HepG2 (cell line): ENCODE data around the gene ALG14. TPM values are rescaled to one million over a fixed set of nuclear protein-coding genes. Genes with fewer than 3 reads are reported as not detected.

Source experiments
- CBX5 ChIP-seq: sonication (generic); formaldehyde crosslinking; IDR thresholded peaks from 2 replicates; pipeline ENCODE4 v1.4.0; 2020; ENCODE audit warnings: missing genetic modification reagents, borderline replicate concordance
- CCDC6 ChIP-seq: sonication (generic); formaldehyde crosslinking; IDR thresholded peaks from 2 replicates; pipeline ENCODE4 v1.8.1; 2022; ENCODE audit warnings: mild to moderate bottlenecking, missing genetic modification reagents, moderate library complexity
- MAF1 ChIP-seq: sonication (generic); formaldehyde crosslinking; IDR thresholded peaks from 2 replicates; pipeline ENCODE4 v1.5.0; 2020; ENCODE audit warnings: missing genetic modification reagents, borderline replicate concordance
- MED1 ChIP-seq: sonication (generic); formaldehyde crosslinking; IDR thresholded peaks from 2 replicates; pipeline ENCODE4 v1.4.0; 2020; ENCODE audit warnings: missing genetic modification reagents
- MEIS1 ChIP-seq: sonication (generic); formaldehyde crosslinking; IDR thresholded peaks from 2 replicates; pipeline ENCODE4 v1.9.0; 2021; ENCODE audit warnings: mild to moderate bottlenecking, missing genetic modification reagents, moderate library complexity, borderline replicate concordance
- NAIF1 ChIP-seq: sonication (generic); formaldehyde crosslinking; IDR thresholded peaks from 2 replicates; pipeline ENCODE4 v1.5.0; 2020; ENCODE audit warnings: mild to moderate bottlenecking, missing genetic modification reagents, borderline replicate concordance
- NFRKB ChIP-seq: fragments of 450-650 bp; IDR thresholded peaks from 2 replicates; pipeline ENCODE4 v1.6.1; 2017
- NONO ChIP-seq, 2 experiments: fragments of 450-650 bp in 1 of 2; sonication (generic) in 1 of 2; formaldehyde crosslinking in 1 of 2; IDR thresholded peaks in 1 of 2; conservative IDR thresholded peaks in 1 of 2; 2 replicates each; pipeline versions ENCODE4 v1.6.1 to v1.8.0; 2017 to 2022; ENCODE audit warnings: mild to moderate bottlenecking in 1 of 2, missing genetic modification reagents in 1 of 2, moderate library complexity in 1 of 2
- SIX1 ChIP-seq: sonication (generic); formaldehyde crosslinking; IDR thresholded peaks from 2 replicates; pipeline ENCODE4 v1.4.0; 2020; ENCODE audit warnings: missing genetic modification reagents, borderline replicate concordance
- SOX5 ChIP-seq: IDR thresholded peaks from 2 replicates; pipeline ENCODE4 v1.6.1; 2016; ENCODE audit warnings: borderline replicate concordance
- TEAD3 ChIP-seq: optimal IDR thresholded peaks from 2 replicates; pipeline ENCODE3; 2016; ENCODE audit warnings: borderline replicate concordance
- ZC3H13 ChIP-seq: sonication (generic); formaldehyde crosslinking; IDR thresholded peaks from 2 replicates; pipeline ENCODE4 v1.8.1; 2023; ENCODE audit warnings: mild to moderate bottlenecking, missing genetic modification reagents, moderate library complexity
- ZFP37 ChIP-seq: sonication (generic); formaldehyde crosslinking; IDR thresholded peaks from 2 replicates; pipeline ENCODE4 v1.4.0; 2020; ENCODE audit warnings: missing genetic modification reagents, borderline replicate concordance
- ZNF121 ChIP-seq: sonication (generic); formaldehyde crosslinking; IDR thresholded peaks from 2 replicates; pipeline ENCODE4 v1.5.0; 2020; ENCODE audit warnings: mild to moderate bottlenecking, missing genetic modification reagents
- ZNF547 ChIP-seq: sonication (generic); formaldehyde crosslinking; IDR thresholded peaks from 2 replicates; pipeline ENCODE4 v1.5.1; 2020; ENCODE audit warnings: mild to moderate bottlenecking, missing genetic modification reagents
- ZSCAN20 ChIP-seq: sonication (generic); formaldehyde crosslinking; IDR thresholded peaks from 2 replicates; pipeline ENCODE4 v1.4.0; 2020; ENCODE audit warnings: missing genetic modification reagents, mild to moderate bottlenecking, borderline replicate concordance
- polyA plus RNA-seq, 8 experiments: library from polyadenylated mRNA; depleted of rRNA in 3 of 8; stranded (reverse) in 7 of 8; unstranded in 1 of 8; fragments of >200 nt; fragmentation: Illumina TruSeq in 4 of 8; extraction: Trizol in 4 of 8; gene quantifications; 2 replicates each; pipeline versions ENCODE4 v1.2.1 to v1.2.3, GENCODE V29; 2011 to 2016; ENCODE audit warnings: low read depth in 4 of 8, missing spikeins in 1 of 8, mixed read lengths in 1 of 8; ENCODE audit not compliant: insufficient read depth in 1 of 8
- total RNA-seq, 5 experiments: library from RNA; depleted of rRNA; stranded (reverse); fragments of >200 nt; fragmentation: Illumina TruSeq; extraction: Trizol; gene quantifications; 2 replicates each; pipeline ENCODE4 v1.2.3, GENCODE V29; 2016; ENCODE audit warnings: low read depth in 1 of 5
- TF ChIP-seq, protein P1 (sequence below), 2 experiments: IDR thresholded peaks; 2 replicates each; pipeline ENCODE4 v1.6.1; 2011 to 2012; ENCODE audit warnings: low read length in 2 of 2, borderline replicate concordance in 1 of 2, low read depth in 1 of 2, mild to moderate bottlenecking in 1 of 2, moderate library complexity in 1 of 2
- TF ChIP-seq, protein P2 (sequence below): IDR thresholded peaks from 2 replicates; pipeline ENCODE4 v1.6.1; 2016
- TF ChIP-seq, protein P3 (sequence below): IDR thresholded peaks from 2 replicates; pipeline ENCODE4 v1.6.1; 2018; ENCODE audit warnings: missing genetic modification reagents
- TF ChIP-seq, protein P4 (sequence below): IDR thresholded peaks from 2 replicates; pipeline ENCODE4 v1.6.1; 2016; ENCODE audit warnings: mild to moderate bottlenecking
- TF ChIP-seq, protein P5 (sequence below): sonication (generic); formaldehyde crosslinking; IDR thresholded peaks from 2 replicates; pipeline ENCODE4 v1.4.0; 2020; ENCODE audit warnings: mild to moderate bottlenecking, missing genetic modification reagents

ALG14 gene
- total and polyA plus RNA-seq, 2 of the 13 experiments (the other 11 are each of a cell fraction or from before 2014, with no cell fraction given), result 4.5 to 12.7 TPM

DNA sequence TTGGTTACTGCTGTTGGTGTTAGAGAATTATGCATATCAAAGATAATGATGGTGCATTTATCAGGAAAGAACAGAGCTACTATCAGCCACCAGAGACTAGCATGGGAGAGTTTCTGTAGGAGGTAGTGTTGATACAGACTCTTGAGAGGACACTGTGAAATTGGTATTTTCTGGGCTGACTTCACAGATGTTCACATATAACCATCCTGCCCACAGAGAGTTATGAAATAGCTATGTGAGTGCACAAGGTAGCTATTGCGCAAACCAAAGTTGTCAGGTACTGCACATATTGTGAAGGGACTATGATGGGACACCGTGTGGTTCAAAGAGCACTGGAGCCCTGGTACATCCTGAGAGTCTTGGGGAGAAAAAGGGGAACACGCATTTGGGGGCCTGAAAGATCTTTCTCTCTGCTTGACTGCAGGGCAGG is 43.0 kb upstream of the ALG14 start (continued):
- TF ChIP-seq ZNF121 (0 out of 2 replicates have a peak, but pooled peaks have one; percentile 38), CBX5 (CRISPR knock-in tag) (peak; percentile 26; the same call in 1 of the 2 replicates), ZSCAN20 (CRISPR knock-in tag) (no peak), ZNF547 (CRISPR knock-in tag) (no peak), ZC3H13 (CRISPR knock-in tag) (no peak), NONO (IDR thresholded peaks at IDR 0.05) (no peak), NONO (CRISPR knock-in tag; conservative IDR thresholded peaks at IDR 0.05) (0 out of 2 replicates have a peak, but pooled peaks have one; percentile 28), MEIS1 (no peak), MED1 (CRISPR knock-in tag) (peak; percentile 63; the same call in 1 of the 2 replicates), NFRKB (no peak), SIX1 (no peak), SOX5 (CRISPR knock-in tag) (peak; percentile 77; the same call in 1 of the 2 replicates), NAIF1 (CRISPR knock-in tag) (no peak), ZFP37 (CRISPR knock-in tag) (no peak), CCDC6 (CRISPR knock-in tag) (no peak), MAF1 (CRISPR knock-in tag) (no peak), TEAD3 (CRISPR knock-in tag) (peak; percentile 91)
- TF ChIP-seq, protein P1, sequence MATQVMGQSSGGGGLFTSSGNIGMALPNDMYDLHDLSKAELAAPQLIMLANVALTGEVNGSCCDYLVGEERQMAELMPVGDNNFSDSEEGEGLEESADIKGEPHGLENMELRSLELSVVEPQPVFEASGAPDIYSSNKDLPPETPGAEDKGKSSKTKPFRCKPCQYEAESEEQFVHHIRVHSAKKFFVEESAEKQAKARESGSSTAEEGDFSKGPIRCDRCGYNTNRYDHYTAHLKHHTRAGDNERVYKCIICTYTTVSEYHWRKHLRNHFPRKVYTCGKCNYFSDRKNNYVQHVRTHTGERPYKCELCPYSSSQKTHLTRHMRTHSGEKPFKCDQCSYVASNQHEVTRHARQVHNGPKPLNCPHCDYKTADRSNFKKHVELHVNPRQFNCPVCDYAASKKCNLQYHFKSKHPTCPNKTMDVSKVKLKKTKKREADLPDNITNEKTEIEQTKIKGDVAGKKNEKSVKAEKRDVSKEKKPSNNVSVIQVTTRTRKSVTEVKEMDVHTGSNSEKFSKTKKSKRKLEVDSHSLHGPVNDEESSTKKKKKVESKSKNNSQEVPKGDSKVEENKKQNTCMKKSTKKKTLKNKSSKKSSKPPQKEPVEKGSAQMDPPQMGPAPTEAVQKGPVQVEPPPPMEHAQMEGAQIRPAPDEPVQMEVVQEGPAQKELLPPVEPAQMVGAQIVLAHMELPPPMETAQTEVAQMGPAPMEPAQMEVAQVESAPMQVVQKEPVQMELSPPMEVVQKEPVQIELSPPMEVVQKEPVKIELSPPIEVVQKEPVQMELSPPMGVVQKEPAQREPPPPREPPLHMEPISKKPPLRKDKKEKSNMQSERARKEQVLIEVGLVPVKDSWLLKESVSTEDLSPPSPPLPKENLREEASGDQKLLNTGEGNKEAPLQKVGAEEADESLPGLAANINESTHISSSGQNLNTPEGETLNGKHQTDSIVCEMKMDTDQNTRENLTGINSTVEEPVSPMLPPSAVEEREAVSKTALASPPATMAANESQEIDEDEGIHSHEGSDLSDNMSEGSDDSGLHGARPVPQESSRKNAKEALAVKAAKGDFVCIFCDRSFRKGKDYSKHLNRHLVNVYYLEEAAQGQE (IDR thresholded peaks at IDR 0.05; ENCODE audit: borderline replicate concordance in 1 of 2, low read depth in 1 of 2, low read length in 2 of 2), result no peak
- TF ChIP-seq, protein P2, sequence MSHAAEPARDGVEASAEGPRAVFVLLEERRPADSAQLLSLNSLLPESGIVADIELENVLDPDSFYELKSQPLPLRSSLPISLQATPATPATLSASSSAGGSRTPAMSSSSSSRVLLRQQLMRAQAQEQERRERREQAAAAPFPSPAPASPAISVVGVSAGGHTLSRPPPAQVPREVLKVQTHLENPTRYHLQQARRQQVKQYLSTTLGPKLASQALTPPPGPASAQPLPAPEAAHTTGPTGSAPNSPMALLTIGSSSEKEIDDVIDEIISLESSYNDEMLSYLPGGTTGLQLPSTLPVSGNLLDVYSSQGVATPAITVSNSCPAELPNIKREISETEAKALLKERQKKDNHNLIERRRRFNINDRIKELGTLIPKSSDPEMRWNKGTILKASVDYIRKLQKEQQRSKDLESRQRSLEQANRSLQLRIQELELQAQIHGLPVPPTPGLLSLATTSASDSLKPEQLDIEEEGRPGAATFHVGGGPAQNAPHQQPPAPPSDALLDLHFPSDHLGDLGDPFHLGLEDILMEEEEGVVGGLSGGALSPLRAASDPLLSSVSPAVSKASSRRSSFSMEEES (CRISPR knock-in tag), result peak; percentile 67; the same call in 1 of the 2 replicates
- TF ChIP-seq, protein P3, sequence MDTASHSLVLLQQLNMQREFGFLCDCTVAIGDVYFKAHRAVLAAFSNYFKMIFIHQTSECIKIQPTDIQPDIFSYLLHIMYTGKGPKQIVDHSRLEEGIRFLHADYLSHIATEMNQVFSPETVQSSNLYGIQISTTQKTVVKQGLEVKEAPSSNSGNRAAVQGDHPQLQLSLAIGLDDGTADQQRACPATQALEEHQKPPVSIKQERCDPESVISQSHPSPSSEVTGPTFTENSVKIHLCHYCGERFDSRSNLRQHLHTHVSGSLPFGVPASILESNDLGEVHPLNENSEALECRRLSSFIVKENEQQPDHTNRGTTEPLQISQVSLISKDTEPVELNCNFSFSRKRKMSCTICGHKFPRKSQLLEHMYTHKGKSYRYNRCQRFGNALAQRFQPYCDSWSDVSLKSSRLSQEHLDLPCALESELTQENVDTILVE (CRISPR knock-in tag), result no peak
- TF ChIP-seq, protein P4, sequence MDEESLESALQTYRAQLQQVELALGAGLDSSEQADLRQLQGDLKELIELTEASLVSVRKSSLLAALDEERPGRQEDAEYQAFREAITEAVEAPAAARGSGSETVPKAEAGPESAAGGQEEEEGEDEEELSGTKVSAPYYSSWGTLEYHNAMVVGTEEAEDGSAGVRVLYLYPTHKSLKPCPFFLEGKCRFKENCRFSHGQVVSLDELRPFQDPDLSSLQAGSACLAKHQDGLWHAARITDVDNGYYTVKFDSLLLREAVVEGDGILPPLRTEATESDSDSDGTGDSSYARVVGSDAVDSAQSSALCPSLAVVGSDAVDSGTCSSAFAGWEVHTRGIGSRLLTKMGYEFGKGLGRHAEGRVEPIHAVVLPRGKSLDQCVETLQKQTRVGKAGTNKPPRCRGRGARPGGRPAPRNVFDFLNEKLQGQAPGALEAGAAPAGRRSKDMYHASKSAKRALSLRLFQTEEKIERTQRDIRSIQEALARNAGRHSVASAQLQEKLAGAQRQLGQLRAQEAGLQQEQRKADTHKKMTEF (CRISPR knock-in tag), result 0 out of 2 replicates have a peak, but pooled peaks have one; percentile 40
- TF ChIP-seq, protein P5, sequence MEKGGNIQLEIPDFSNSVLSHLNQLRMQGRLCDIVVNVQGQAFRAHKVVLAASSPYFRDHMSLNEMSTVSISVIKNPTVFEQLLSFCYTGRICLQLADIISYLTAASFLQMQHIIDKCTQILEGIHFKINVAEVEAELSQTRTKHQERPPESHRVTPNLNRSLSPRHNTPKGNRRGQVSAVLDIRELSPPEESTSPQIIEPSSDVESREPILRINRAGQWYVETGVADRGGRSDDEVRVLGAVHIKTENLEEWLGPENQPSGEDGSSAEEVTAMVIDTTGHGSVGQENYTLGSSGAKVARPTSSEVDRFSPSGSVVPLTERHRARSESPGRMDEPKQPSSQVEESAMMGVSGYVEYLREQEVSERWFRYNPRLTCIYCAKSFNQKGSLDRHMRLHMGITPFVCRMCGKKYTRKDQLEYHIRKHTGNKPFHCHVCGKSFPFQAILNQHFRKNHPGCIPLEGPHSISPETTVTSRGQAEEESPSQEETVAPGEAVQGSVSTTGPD, result no peak
